Epithelial cell of alveolus of lung (primary cell): ENCODE results near the gene USP12. TPM values are rescaled to one million over a fixed set of nuclear protein-coding genes. Genes with fewer than 3 reads are reported as not detected.

Experiments used
- total RNA-seq: library from RNA; depleted of rRNA; stranded (reverse); fragments of >200 nt; gene quantifications from 2 replicates; pipeline ENCODE4 v1.2.1, GENCODE V29; 2015

The USP12 gene, protein sequence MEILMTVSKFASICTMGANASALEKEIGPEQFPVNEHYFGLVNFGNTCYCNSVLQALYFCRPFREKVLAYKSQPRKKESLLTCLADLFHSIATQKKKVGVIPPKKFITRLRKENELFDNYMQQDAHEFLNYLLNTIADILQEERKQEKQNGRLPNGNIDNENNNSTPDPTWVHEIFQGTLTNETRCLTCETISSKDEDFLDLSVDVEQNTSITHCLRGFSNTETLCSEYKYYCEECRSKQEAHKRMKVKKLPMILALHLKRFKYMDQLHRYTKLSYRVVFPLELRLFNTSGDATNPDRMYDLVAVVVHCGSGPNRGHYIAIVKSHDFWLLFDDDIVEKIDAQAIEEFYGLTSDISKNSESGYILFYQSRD
- total RNA-seq, result 10.2 and 24.0 TPM in 2 replicates

DNA sequence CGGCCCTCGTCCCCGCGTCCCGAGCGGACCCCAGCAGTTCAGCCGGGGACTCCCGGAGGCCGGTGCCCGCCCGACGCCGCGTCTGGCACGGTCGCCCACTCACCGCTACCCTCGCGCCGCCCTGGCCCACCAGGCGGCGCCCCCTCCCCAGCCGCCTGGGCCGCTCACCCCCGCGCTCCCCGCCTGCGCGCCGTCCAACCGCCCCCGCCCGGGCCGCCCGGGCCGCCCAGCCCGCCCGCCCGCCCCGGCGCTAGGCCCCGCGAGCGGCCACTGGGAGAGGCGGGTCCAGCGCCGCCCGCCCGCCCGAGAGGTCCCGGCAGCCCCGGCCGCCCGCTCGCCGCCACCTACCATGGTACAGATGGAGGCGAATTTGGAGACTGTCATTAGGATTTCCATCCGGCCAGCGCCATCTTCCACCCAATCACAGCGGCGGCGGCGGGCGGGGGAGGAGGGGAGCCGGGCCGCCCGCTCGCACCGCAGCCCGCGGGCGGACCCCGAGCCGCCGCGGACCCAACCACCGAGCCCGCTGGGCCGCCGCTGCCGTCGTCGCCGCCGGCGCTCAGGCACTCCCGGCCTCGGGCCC is at the start of gene USP12:
TSS of gene USP12 (minus strand) at position 568 of the 583 bp plus-strand sequence. CDS start at position 396, 172 bp downstream.

Other genes with a start within 250 kb of the USP12 start
- 1,228 and 1,673 TPM in 2 replicates for gene RPL21, start 79.7 kb upstream of the USP12 start, total RNA-seq
- gene RASL11A, start 99.0 kb upstream of the USP12 start, total RNA-seq, result 4.1 and 116 TPM in 2 replicates